GM23248 (cell line): Measurements from ENCODE around the gene F10.

Experiments used
- EZH2 ChIP-seq: fragments of 200-600 bp; sonication (generic); IDR thresholded peaks from 2 replicates; pipeline ENCODE4 v1.6.1; 2018; ENCODE audit warnings: antibody characterized with exemption, mild to moderate bottlenecking; ENCODE audit not compliant: insufficient read depth, poor library complexity, severe bottlenecking
- EZH2phosphoT487 ChIP-seq: fragments of 200-600 bp; sonication (generic); IDR thresholded peaks from 2 replicates; pipeline ENCODE4 v1.6.1; 2018; ENCODE audit warnings: antibody characterized with exemption, moderate library complexity, mild to moderate bottlenecking, low read depth; ENCODE audit not compliant: insufficient read depth

GRCh38 chr13:113084094-113084942 is 38.3 kb upstream of the F10 start:
- TF ChIP-seq EZH2 (no peak), EZH2phosphoT487 (no peak)
